Tibial artery (tissue), 4 donors: Measurements from ENCODE around the gene CHRDL2.

Experiments
- DNase-seq, 2 donors: peaks; one replicate each; pipeline ENCODE4 v3.0.0-alpha.2; 2019
- H3K27ac ChIP-seq, 2 donors: fragments of 200-600 bp; sonication (generic) in 1 of 2; 1 replicate in 1 of 2; 2 replicates in 1 of 2; pipeline ENCODE4 v1.5.1; 2018 to 2019; ENCODE audit warnings: mild to moderate bottlenecking in 1 of 2
- H3K27me3 ChIP-seq, 2 donors: fragments of 200-600 bp; sonication (generic) in 1 of 2; one replicate each; pipeline versions ENCODE4 v1.5.1 to v1.6.0; 2016 to 2019
- H3K36me3 ChIP-seq, 3 donors: fragments of 200-600 bp; sonication (generic) in 2 of 3; one replicate each; pipeline ENCODE4 v1.5.1; 2016 to 2019; ENCODE audit warnings: mild to moderate bottlenecking in 2 of 3
- H3K4me1 ChIP-seq, 4 donors: fragments of 200-600 bp; sonication (generic) in 2 of 4; 1 replicate in 3 of 4; 2 replicates in 1 of 4; pipeline ENCODE4 v1.5.1; 2016 to 2019
- H3K4me3 ChIP-seq, 2 donors: fragments of 200-600 bp; sonication (generic) in 1 of 2; 1 replicate in 1 of 2; 2 replicates in 1 of 2; pipeline ENCODE4 v1.5.1; 2018 to 2019; ENCODE audit warnings: mild to moderate bottlenecking in 2 of 2
- H3K9me3 ChIP-seq, 3 donors: fragments of 200-600 bp; sonication (generic) in 1 of 3; one replicate each; pipeline ENCODE4 v1.5.1; 2016 to 2019
- intact Hi-C: fragments of 100-400 bp; cut with DNase I; formaldehyde crosslinking; loops from one replicate; pipeline ENCODE4 v1.15.0; 2023; ENCODE audit warnings: low total_unique reads
- TF ChIP-seq, protein P1 (sequence below), 2 experiments: fragments of 200-600 bp in 1 of 2; fragments of 450-650 bp in 1 of 2; IDR thresholded peaks; one replicate each; pipeline ENCODE4 v1.5.1; 2017 to 2019; ENCODE audit warnings: antibody characterized with exemption in 2 of 2, mild to moderate bottlenecking in 1 of 2, moderate library complexity in 1 of 2

The CHRDL2 gene

DNA sequence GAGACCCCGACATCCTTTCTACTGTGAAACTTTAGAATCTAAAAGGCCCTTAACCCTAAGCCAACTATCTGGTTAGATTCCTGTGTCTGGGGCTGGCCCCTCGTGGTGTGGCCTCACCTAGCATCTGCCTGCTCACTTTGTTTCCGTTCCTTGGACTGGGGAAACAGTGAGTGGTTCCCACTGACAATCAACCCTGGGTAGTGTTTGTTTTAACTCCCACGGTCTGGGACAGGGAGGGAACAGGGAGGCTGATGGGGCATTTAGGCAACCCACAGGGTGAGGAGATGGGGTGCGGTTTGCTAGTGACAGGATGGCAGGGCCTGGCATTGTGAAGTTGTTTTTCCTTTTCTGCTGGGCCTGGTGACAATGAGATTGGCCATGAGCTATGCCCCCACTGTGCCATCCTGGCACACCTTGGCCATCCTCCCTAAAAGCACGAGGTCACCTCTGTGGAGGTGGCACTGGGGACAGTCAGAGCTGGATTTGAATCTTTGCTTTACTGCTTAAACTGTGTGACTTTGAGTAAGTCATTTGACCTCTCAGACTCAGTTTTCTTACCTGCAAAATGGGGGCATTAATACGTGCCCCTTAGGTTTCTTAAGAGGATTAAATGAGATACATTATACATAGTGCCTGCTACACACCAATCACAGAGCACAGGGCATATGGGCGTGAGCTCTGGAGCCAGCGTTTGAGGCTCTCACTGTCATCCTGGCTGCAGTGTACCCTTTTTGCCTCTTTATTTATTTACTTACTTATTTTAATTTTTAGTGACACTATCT lies 31.4 kb downstream of the CHRDL2 start:
- no peaks in the 10 kb centered on the region for H3K36me3 ChIP-seq
- H3K9me3 ChIP-seq = no peaks in the 10 kb centered on the region
- TF ChIP-seq, protein P1, sequence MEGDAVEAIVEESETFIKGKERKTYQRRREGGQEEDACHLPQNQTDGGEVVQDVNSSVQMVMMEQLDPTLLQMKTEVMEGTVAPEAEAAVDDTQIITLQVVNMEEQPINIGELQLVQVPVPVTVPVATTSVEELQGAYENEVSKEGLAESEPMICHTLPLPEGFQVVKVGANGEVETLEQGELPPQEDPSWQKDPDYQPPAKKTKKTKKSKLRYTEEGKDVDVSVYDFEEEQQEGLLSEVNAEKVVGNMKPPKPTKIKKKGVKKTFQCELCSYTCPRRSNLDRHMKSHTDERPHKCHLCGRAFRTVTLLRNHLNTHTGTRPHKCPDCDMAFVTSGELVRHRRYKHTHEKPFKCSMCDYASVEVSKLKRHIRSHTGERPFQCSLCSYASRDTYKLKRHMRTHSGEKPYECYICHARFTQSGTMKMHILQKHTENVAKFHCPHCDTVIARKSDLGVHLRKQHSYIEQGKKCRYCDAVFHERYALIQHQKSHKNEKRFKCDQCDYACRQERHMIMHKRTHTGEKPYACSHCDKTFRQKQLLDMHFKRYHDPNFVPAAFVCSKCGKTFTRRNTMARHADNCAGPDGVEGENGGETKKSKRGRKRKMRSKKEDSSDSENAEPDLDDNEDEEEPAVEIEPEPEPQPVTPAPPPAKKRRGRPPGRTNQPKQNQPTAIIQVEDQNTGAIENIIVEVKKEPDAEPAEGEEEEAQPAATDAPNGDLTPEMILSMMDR (IDR thresholded peaks at IDR 0.05) = no peak
- intact Hi-C loops = no loop called here
- no peaks in the 10 kb centered on the region for H3K27me3 ChIP-seq
- peak overlapping the region in 1 of 2 donors; percentile 83 for H3K27ac ChIP-seq
- peaks cover 0 to 24% (median 17%) of the 10 kb centered on the region in 4 donors for H3K4me1 ChIP-seq
- H3K4me3 ChIP-seq = no peak overlapping the region
- no peak for DNase-seq

DNA sequence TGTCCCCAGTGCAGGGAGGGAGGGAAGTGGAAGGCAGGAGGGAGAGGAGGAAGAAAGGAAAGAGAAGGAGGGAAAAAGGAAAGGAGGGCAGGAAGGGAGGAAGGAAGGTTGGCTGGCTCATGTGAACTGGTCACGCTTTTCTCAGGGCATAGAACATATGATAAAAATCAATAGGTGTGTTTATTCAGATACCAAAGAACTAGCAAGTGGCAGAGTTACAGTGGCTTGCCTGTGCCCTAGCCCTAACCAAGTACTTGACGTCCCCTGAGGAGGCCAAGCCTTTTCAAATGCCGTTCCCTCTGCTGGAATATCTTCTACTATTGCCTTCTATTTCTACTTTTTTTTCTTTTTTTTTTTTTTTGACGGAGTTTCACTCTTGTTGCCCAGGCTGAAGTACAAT lies 33.5 kb downstream of the CHRDL2 start:
- intact Hi-C loops = no loop called here
- no peaks in the 10 kb centered on the region for H3K27me3 ChIP-seq
- peaks cover 0 to 24% (median 17%) of the 10 kb centered on the region in 4 donors for H3K4me1 ChIP-seq
- H3K4me3 ChIP-seq = no peak overlapping the region
- TF ChIP-seq, protein P1 (IDR thresholded peaks at IDR 0.05) = no peak
- H3K36me3 ChIP-seq = no peaks in the 10 kb centered on the region
- peak overlapping the region; percentile 83 to 87 for H3K27ac ChIP-seq
- no peak for DNase-seq
- H3K9me3 ChIP-seq = no peaks in the 10 kb centered on the region

DNA sequence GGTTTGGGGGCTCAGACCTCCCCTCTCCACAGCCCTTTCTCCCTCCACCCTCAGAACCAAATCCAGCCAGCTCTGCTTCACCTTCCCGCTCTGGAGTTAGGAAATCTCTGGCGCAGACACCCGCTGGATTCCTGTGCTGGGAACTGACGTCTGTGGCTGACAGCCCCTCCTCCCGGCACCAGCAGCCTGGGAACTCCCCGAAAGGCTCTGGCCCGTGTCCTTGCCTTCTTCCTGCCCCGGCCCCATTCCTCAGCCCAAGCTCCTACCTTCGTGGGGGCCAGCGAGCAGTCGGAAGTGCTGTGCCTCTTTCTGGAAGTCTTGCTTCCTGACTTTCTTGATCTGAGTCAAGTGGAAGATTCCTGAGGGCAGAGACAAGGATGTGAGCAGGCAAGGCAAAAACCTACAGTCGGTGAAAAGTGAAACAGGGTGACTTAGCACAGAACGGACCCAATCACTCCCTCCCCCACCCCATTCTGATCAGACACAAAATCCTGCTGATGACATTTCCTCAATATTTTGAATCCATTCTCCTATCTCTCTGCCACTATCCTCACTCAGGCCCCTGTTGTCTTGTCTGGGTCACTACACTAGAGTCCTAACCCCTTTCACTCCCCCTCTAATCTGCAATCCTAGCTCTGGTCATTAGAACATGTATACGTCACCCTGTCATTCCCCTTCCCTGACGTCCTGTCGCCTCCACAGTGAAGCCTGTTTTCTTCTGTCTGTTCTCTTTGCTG lies 34.1 kb downstream of the CHRDL2 start:
- H3K9me3 ChIP-seq = no peaks in the 10 kb centered on the region
- DNase-seq = peak; percentile 80 to 93
- peaks cover 0 to 24% (median 17%) of the 10 kb centered on the region in 4 donors for H3K4me1 ChIP-seq
- H3K4me3 ChIP-seq = peak overlapping the region; percentile 26 to 29
- H3K27me3 ChIP-seq = no peaks in the 10 kb centered on the region
- peak overlapping the region; percentile 83 to 87 for H3K27ac ChIP-seq
- TF ChIP-seq, protein P1 (IDR thresholded peaks at IDR 0.05) = peak in 1 of 2 experiments; percentile 15
- intact Hi-C loops = no loop called here
- no peaks in the 10 kb centered on the region for H3K36me3 ChIP-seq

DNA sequence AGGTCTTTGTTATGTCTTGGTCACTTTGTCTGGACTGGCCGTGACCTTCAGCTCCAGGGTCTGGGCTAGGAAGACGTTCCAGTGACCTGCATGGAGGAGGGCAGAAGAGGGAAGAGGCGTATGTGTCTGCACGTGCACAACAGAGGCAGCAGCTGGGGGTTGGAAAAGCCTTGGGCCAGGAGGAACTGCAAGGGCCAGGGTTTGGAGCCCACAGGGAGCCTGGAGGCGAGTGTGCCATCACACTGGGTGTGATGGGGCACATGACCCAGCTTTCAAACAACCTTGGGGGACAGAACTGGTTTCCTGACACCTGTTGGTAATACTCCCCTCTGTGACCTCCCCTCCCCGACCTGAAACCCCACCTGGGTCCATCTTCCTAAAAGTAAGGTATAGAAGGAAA lies 34.7 kb downstream of the CHRDL2 start:
- no peak for DNase-seq
- intact Hi-C loops = no loop called here
- Histone ChIP-seq H3K36me3 (no peaks in the 10 kb centered on the region), H3K4me1 (peaks cover 0 to 24% (median 17%) of the 10 kb centered on the region in 4 donors), H3K9me3 (no peaks in the 10 kb centered on the region), H3K27me3 (no peaks in the 10 kb centered on the region), H3K4me3 (peak overlapping the region in 1 of 2 donors; percentile 29), H3K27ac (peak overlapping the region; percentile 83 to 87)
- TF ChIP-seq, protein P1 (IDR thresholded peaks at IDR 0.05) = no peak

DNA sequence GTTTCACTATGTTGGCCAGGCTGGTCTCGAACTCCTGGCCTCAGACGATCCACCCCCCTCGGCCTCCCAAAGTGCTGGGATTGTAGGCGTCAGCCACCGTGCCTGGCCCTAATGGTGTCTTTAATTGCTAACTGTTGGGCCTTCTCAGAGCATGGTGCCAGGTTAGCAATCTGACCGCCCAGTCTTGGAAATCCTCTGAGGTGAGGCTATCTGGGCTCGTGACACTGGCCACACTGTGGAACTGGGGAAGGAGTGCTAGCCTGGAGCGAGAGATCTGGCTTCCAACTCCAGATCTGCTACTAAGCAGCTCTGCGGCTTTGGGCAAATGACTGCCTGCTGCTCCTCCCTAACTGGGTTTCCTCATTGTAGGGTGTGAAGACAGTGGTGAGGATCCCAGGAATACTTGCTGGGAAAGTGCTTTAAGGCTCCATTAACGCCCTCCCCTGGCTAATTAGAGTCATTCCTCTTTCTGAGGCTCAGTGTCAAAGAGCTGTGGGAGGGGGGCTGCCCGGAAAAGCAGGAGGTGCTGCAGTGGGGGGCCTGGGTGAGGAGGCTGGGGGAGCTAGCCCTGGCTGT lies 35.4 kb downstream of the CHRDL2 start:
- Histone ChIP-seq H3K27ac (peak overlapping the region; percentile 83 to 87), H3K4me3 (no peak overlapping the region), H3K36me3 (no peaks in the 10 kb centered on the region), H3K9me3 (no peaks in the 10 kb centered on the region), H3K27me3 (no peaks in the 10 kb centered on the region), H3K4me1 (peaks cover 0 to 24% (median 17%) of the 10 kb centered on the region in 4 donors)
- intact Hi-C loops = no loop called here
- DNase-seq = no peak
- TF ChIP-seq, protein P1 (IDR thresholded peaks at IDR 0.05) = no peak
